Ovary (tissue), 3 donors: ENCODE measurements around the gene CHID1.

Experiments
- CTCF ChIP-seq, 3 donors: fragments of 450-650 bp in 2 of 3; fragments of 200-600 bp in 1 of 3; IDR thresholded peaks; one replicate each; pipeline versions ENCODE4 v1.5.1 to v1.8.0; 2016 to 2022; ENCODE audit warnings: antibody characterized with exemption in 3 of 3, mild to moderate bottlenecking in 1 of 3
- EP300 ChIP-seq: sonication (generic); formaldehyde crosslinking; IDR thresholded peaks from one replicate; pipeline ENCODE4 v1.6.1; 2017; ENCODE audit warnings: antibody characterized with exemption
- POLR2A ChIP-seq: fragments of 450-650 bp; IDR thresholded peaks from one replicate; pipeline ENCODE4 v1.6.1; 2017; ENCODE audit warnings: antibody characterized with exemption, mild to moderate bottlenecking, moderate library complexity
- donor health status: DM: no; HTN: no; CAD: no.

GRCh38 chr11:846496-847098 is 64.0 kb downstream of the CHID1 start:
- TF ChIP-seq EP300 = no peak
- TF ChIP-seq CTCF (IDR thresholded peaks at IDR 0.05) = no peak
- no peak for TF ChIP-seq POLR2A
